GM06990 (cell line): ENCODE data around the gene FXYD2.

Experiments used
- DNase-seq: peaks from one replicate; pipeline ENCODE4 v3.0.0-alpha.2; 2011; ENCODE audit not compliant: insufficient read length; ENCODE audit errors: extremely low read depth
- H3K27me3 ChIP-seq: replicated peaks from 2 replicates; pipeline ENCODE4 v1.6.0; 2011; ENCODE audit warnings: low read length; ENCODE audit not compliant: control insufficient read depth, insufficient read depth
- H3K36me3 ChIP-seq: 2 replicates; pipeline ENCODE4 v1.5.1; 2011; ENCODE audit warnings: low read length; ENCODE audit not compliant: control insufficient read depth, insufficient read depth
- H3K4me3 ChIP-seq: replicated peaks from 2 replicates; pipeline ENCODE4 v1.5.1; 2011; ENCODE audit warnings: low read depth, mild to moderate bottlenecking, control low read depth, low read length
- TF ChIP-seq, protein P1 (sequence below): IDR thresholded peaks from 2 replicates; pipeline ENCODE4 v1.5.1; 2011; ENCODE audit warnings: low read length, control low read depth, mild to moderate bottlenecking, inconsistent platforms; ENCODE audit not compliant: insufficient read depth, poor library complexity, severe bottlenecking

FXYD2 gene

DNA sequence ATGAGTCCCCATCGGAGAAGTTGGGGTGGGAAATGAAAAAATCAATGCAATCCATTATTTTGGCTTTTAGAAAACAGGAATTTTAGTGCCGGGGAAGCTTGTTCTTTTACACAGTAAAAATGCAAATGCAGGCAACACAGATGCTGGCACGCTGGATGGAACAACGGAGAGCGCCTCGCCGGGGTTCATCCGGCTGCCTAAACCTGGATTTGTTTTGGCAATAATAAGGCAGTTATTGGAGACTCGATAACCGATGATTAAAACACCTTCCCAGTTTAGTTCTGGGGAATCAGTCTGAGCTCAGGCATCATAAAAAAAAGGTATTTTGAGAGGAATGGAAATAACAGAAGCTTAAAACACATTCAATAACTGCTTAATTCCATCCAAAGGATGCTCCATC, 30.4 kb downstream of the FXYD2 start:
- H3K4me3 ChIP-seq = no peak overlapping the region
- TF ChIP-seq, protein P1, sequence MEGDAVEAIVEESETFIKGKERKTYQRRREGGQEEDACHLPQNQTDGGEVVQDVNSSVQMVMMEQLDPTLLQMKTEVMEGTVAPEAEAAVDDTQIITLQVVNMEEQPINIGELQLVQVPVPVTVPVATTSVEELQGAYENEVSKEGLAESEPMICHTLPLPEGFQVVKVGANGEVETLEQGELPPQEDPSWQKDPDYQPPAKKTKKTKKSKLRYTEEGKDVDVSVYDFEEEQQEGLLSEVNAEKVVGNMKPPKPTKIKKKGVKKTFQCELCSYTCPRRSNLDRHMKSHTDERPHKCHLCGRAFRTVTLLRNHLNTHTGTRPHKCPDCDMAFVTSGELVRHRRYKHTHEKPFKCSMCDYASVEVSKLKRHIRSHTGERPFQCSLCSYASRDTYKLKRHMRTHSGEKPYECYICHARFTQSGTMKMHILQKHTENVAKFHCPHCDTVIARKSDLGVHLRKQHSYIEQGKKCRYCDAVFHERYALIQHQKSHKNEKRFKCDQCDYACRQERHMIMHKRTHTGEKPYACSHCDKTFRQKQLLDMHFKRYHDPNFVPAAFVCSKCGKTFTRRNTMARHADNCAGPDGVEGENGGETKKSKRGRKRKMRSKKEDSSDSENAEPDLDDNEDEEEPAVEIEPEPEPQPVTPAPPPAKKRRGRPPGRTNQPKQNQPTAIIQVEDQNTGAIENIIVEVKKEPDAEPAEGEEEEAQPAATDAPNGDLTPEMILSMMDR = no peak
- DNase-seq = no peak
- no peaks in the 10 kb centered on the region for H3K36me3 ChIP-seq
- H3K27me3 ChIP-seq = peaks cover 2% of the 10 kb centered on the region

DNA sequence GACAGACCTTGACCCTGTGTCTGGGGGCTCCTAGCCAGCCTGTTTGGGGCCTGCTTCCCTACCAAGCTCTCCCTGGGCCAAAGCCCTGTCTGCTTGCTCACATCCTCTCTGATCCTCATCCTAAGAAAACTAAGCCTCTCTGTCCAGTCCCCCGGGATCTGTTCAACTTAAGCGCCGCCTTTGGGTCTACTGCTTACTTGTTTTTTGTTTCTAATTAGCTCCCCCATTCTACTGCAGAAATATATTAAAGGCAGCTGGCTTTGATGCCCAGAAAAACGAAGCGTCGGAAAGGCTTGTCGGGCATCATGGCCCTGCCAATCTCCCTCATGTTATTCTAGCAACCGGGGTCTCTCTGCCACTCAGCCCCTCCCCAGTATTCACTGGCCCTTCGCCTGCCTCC, 31.0 kb downstream of the FXYD2 start:
- no peak overlapping the region for H3K4me3 ChIP-seq
- H3K27me3 ChIP-seq = no peaks in the 10 kb centered on the region; the same call in none of the 2 replicates
- H3K36me3 ChIP-seq = no peaks in the 10 kb centered on the region
- TF ChIP-seq, protein P1 = no peak
- DNase-seq = no peak

DNA sequence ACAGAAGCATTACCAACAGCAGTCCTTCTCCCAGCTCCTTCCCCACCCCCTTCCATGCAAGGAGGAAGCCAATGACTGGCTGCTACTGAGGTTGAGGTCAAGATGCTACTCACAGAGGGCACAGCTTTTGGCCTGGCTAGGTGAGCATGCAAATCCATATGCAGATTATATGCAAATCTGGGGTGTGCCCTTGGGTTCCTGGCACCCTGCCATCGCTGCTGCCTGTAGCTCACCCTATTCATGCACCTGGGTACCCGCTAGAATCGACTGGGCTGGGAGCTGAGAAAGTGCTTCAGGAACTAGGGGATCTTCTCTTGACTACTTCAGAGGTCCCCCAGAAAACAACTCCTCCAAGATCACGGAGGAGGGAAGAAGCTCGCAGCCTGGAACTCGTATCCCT, 31.6 kb downstream of the FXYD2 start:
- no peak for DNase-seq
- Histone ChIP-seq H3K4me3 (no peak overlapping the region), H3K27me3 (no peaks in the 10 kb centered on the region; the same call in none of the 2 replicates), H3K36me3 (no peaks in the 10 kb centered on the region)
- TF ChIP-seq, protein P1 = no peak

DNA sequence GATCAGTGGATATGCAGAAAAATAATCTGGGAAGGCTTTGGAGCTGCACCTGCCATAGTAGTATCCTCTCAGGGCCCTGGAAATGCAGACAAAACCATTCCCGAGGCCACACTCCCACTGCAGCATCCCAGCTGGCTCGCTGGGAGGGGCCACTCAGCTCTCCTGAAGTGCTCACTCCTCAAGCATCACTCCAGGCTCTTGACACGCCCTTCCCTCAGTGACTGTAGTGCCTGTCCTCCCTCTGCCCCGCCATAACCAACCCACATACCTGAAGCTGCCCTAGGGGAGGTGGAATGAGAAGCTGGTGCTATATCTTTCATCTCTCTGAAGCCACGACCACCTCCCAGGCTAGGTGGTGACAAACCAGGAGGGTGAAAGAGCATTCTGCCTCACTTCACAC, 32.3 kb downstream of the FXYD2 start:
- DNase-seq = no peak
- H3K4me3 ChIP-seq = no peak overlapping the region
- H3K27me3 ChIP-seq = no peaks in the 10 kb centered on the region; the same call in none of the 2 replicates
- no peaks in the 10 kb centered on the region for H3K36me3 ChIP-seq
- TF ChIP-seq, protein P1 = no peak

DNA sequence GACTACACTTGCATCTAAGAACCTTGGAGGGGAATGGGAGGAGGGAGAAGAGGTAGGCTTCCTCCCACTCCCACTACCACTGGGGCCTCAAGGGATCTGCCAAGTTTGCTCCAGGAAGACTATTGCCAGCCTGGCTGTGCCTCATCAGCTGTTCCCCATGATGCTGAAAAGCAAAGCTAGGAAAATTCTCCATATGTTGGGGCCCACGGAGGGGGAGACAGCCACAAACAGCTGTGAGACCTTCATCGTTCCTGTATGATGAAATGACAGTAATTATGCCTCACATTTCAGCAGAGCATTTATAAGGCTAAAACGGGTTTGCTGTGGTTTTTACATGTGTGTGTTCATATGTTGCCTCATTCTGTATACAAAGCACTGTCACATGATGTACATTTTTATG, 34.3 kb downstream of the FXYD2 start:
- H3K4me3 ChIP-seq = no peak overlapping the region
- TF ChIP-seq, protein P1 = no peak
- no peak for DNase-seq
- H3K27me3 ChIP-seq = no peaks in the 10 kb centered on the region; the same call in none of the 2 replicates
- H3K36me3 ChIP-seq = no peaks in the 10 kb centered on the region

DNA sequence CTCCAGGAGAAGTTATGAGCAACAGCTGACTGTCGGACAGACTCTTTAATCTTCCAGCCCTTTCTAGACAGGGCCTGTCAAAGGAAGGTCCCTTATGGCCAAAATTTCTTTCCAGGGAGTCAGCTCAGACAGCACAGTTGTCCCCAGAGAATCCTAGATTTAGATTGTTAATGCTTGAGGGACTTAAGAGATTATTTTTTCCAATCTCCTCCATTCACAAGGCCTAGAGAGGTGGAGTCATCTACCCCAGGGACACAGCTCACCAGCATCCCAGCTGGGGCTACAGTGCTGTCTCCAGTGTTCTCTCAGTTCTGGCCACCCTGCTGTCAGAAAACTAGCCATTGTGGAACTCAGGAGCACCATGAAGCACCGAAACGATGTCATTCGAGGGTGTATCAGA, 35.3 kb downstream of the FXYD2 start:
- DNase-seq = no peak
- Histone ChIP-seq H3K4me3 (no peak overlapping the region), H3K27me3 (no peaks in the 10 kb centered on the region; the same call in none of the 2 replicates), H3K36me3 (no peaks in the 10 kb centered on the region)
- TF ChIP-seq, protein P1 = no peak
